ENCODE measurements around the gene TNS1. TPM values are rescaled to one million over a fixed set of nuclear protein-coding genes. Genes with fewer than 3 reads are reported as not detected.
A peak's percentile ranks its signal among the peaks of the same experiment; 100 is the strongest.

TNS1 gene
- total RNA-seq, 1 donor, result 116 TPM

DNA sequence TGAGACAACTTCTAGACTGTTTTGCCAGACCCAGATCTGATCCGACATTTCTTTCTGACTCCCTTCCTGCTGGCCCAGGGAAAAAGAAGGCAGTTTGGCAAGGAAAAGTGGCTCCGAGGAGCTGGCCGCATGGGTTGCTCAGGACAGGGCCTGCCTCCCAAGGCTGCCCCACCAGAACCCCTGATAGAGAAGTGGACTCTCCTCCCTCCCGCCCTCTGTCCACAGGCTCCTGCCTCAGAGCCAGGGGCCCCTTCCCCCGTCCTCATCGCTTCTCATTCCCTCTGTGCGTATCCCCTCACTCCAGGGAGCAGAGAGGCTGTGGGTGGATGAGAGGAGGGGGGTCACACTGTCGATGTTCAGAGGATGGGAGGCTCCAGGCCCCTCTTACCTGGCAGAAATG lies 110.2 kb downstream of the TNS1 start:
- no peak overlapping the region for H3K4me3 ChIP-seq (ENCODE audit: low read depth, low read length)
- no peak for TF ChIP-seq CTCF (IDR thresholded peaks at IDR 0.05; ENCODE audit: insufficient read depth, low read length)
- DNase-seq (ENCODE audit: low read depth), result no peak

- TF ChIP-seq CTCF (IDR thresholded peaks at IDR 0.05; ENCODE audit: insufficient read depth, low read length), result peak; percentile 55
- no peak overlapping the region for H3K4me3 ChIP-seq (ENCODE audit: low read depth, low read length)
These were observed 112.3 kb downstream of the TNS1 start for GRCh38 chr2:217890445-217890844.

DNA sequence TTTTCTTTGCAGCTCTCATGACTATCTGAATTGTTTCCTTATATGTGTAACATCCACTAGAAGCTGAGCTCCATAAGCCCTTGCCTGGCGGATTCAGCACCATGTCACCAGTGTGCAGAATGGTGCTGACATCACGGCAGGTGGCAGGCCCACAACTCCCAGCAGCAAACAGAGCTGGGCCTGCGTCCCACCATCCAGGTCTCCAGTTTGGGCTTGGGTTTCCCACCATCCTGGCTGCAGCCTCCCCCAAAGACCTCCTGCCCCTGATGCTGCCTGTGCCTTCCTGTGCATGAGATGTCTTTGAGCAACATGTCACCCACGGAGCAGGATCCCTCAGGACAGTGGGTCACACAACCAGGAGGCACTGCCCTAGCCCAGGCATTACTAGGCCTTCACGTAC lies 113.1 kb downstream of the TNS1 start:
- no peak for DNase-seq (ENCODE audit: low read depth)
- H3K4me3 ChIP-seq (ENCODE audit: low read depth, low read length), result no peak overlapping the region
- no peak for TF ChIP-seq CTCF (IDR thresholded peaks at IDR 0.05; ENCODE audit: insufficient read depth, low read length)

More at GRCh38 chr2:217890445-217890844, 112.3 kb downstream of the TNS1 start:
- peak; percentile 93 for DNase-seq (ENCODE audit: low read depth)

GRCh38 chr2:217887841-217888701 lies 114.7 kb downstream of the TNS1 start:
- no peak for TF ChIP-seq CTCF (IDR thresholded peaks at IDR 0.05; ENCODE audit: insufficient read depth, low read length)
- DNase-seq (ENCODE audit: low read depth), result peak; percentile 81
- H3K4me3 ChIP-seq (ENCODE audit: low read depth, low read length), result no peak overlapping the region

DNA sequence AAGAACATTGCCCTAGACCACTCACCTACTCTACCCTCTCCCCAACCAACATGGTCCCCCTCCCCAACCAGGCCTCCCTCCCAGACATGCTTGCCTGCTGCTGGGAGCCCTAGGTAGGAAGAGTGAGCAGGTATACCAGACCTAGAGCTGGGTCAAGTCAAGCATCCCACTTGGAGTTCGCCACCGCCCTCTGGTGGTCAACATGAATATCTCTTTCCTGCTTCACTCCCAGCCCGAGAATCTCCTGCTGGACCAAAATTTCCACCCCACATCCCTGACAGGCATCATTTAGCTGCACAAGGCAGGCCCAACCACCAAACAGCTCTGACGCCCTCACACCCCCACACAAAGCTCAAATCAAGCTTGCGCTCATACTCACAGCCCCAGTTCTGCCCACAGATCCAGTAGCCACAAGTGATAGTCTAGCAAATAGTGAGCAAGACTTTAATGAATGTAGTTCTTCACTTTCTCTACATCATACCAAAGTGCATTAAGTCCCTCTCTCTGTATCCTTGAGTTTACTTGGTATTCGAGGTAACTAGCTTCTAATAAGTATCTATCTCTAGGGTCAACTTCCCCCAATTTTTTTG lies 116.0 kb downstream of the TNS1 start:
- H3K4me3 ChIP-seq (ENCODE audit: low read depth, low read length), result no peak overlapping the region
- TF ChIP-seq CTCF (IDR thresholded peaks at IDR 0.05; ENCODE audit: insufficient read depth, low read length), result peak; percentile 80
- DNase-seq (ENCODE audit: low read depth), result peak; percentile 80

GRCh38 chr2:217886091-217886490 lies 116.7 kb downstream of the TNS1 start:
- no peak overlapping the region for H3K4me3 ChIP-seq (ENCODE audit: low read depth, low read length)
- no peak for TF ChIP-seq CTCF (IDR thresholded peaks at IDR 0.05; ENCODE audit: insufficient read depth, low read length)
- DNase-seq (ENCODE audit: low read depth), result no peak

Measured in fibroblast of the aortic adventitia (primary cell).